ENCODE results near the gene RNPEP.
"Not testable (repeated sequence)": the region's sequence is repeated elsewhere in the genome, so short reads cannot be mapped to it uniquely, and the experiment has no call there.

RNPEP gene

DNA sequence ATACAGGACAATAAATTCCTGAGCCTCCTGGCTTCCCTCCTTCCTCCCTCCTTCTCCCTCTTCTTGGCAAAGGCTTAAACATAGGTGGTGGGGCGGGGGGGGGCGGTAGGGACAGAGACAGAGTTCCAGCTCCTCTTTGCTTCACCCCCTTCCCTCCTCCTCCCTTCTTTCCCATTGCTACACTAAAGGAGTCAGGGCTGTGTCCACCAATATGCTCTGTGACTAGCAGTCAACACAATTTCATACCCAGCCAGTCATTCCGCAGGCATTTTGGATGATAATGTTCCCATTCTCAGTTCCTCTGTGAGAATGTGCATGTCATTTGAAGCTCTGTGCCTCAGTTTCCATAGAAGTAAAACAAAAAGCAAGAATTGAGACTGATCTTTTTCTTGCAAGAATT lies 37.8 kb upstream of the RNPEP start:
- H3K9ac ChIP-seq (ENCODE audit: low read length), result peak overlapping the region; percentile 97
- peak; percentile 22 for DNase-seq (ENCODE audit: low read depth)
- H3K27me3 ChIP-seq (replicated peaks; ENCODE audit: control insufficient read depth, insufficient read depth, low read length), result no peaks in the 10 kb centered on the region
- H3K4me1 ChIP-seq (ENCODE audit: control insufficient read depth, insufficient read depth, low read length), result peaks cover 62% of the 10 kb centered on the region
- peak overlapping the region; percentile 98 for H3K4me3 ChIP-seq (ENCODE audit: low read length)
- H3K36me3 ChIP-seq (ENCODE audit: control insufficient read depth, insufficient read depth, low read length, severe bottlenecking), result no peaks in the 10 kb centered on the region
- no peaks in the 10 kb centered on the region for H3K9me3 ChIP-seq (ENCODE audit: control insufficient read depth, low read length)

DNA sequence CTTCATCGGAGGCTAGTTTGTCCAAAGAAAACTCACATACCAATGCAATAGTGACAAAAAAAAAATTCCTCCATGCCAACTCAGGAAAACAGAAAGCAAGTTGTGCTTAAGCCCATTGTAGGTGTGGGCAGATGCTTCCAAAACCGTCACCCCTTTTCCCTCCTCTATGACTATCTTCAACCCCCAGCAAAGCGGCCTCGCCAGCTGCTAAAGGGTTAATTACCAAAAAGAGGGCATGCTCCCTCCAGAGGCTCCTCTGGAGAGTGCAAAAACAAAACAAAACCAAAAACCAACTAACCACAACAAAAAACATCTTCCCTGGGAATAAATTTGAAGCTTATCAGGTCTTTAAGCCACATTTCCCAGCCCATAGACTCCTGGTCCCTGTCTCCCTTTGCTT lies 37.3 kb upstream of the RNPEP start:
- DNase-seq (ENCODE audit: low read depth), result peak; percentile 63
- no peaks in the 10 kb centered on the region for H3K9me3 ChIP-seq (ENCODE audit: control insufficient read depth, low read length)
- peak overlapping the region; percentile 98 for H3K4me3 ChIP-seq (ENCODE audit: low read length)
- peaks cover 65% of the 10 kb centered on the region for H3K4me1 ChIP-seq (ENCODE audit: control insufficient read depth, insufficient read depth, low read length)
- H3K9ac ChIP-seq (ENCODE audit: low read length), result peak overlapping the region; percentile 97
- no peaks in the 10 kb centered on the region for H3K27me3 ChIP-seq (replicated peaks; ENCODE audit: control insufficient read depth, insufficient read depth, low read length)
- H3K36me3 ChIP-seq (ENCODE audit: control insufficient read depth, insufficient read depth, low read length, severe bottlenecking), result no peaks in the 10 kb centered on the region

DNA sequence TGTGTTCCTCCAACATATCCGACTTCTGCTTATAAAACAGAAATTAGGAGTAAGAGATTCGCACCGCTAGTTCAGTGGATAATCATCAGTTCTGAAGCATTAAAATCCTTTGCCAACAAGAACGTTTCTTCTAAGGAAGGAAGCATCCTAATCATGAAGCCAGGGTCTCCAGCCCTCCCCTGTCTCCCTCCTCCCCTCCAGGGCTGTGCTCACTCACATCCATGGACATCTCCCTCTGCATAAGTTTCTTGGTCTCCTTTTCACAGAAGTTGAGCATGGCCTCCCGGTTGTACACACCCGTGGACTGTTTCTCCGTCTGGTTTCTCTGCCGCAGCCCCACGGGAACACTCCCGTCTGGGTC lies 36.6 kb upstream of the RNPEP start:
- peak overlapping the region; percentile 97 for H3K9ac ChIP-seq (ENCODE audit: low read length)
- no peaks in the 10 kb centered on the region for H3K9me3 ChIP-seq (ENCODE audit: control insufficient read depth, low read length)
- no peaks in the 10 kb centered on the region for H3K36me3 ChIP-seq (ENCODE audit: control insufficient read depth, insufficient read depth, low read length, severe bottlenecking)
- peaks cover 67% of the 10 kb centered on the region for H3K4me1 ChIP-seq (ENCODE audit: control insufficient read depth, insufficient read depth, low read length)
- DNase-seq (ENCODE audit: low read depth), result peak; percentile 28
- no peaks in the 10 kb centered on the region for H3K27me3 ChIP-seq (replicated peaks; ENCODE audit: control insufficient read depth, insufficient read depth, low read length)
- H3K4me3 ChIP-seq (ENCODE audit: low read length), result peak overlapping the region; percentile 98

DNA sequence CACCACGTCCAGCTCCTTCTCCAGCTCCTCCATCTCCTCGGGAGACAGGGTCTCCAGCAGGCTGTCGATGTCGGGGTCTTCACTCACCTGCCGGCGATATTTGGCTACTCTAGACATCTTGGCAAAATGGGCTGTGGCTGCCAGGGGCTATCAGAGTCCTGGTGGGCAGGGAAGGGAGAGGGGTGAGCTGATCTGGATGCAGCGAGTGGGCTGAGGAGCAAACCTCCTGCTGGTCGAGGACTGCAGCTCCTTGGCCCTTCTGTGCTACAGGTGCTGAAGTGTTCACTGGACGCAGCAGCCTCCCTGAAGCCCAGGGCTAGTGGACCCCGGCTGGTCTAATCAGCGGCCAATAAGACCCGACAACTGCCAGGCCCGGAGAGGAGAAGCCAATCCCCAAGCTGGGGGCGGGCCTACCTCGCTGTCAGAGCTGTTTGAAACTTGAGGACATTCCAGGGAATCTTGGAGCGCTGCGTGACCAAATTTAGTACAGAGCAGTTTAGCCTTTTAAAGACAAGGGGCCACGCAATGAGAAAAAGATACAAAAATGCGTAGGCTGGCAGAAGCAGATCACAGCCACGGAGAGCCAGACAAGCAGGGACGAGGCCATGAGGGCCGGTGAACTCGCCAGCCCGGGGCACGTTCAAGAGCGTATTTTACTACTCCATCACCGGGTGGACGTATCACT lies 36.1 kb upstream of the RNPEP start, which contains the start of gene LMOD1:
LMOD1 (minus strand) TSS at position 325 of the 685 bp plus-strand sequence; CDS start at position 117, 208 bp downstream.
- no peaks in the 10 kb centered on the region for H3K27me3 ChIP-seq (replicated peaks; ENCODE audit: control insufficient read depth, insufficient read depth, low read length)
- no peaks in the 10 kb centered on the region for H3K36me3 ChIP-seq (ENCODE audit: control insufficient read depth, insufficient read depth, low read length, severe bottlenecking)
- H3K9me3 ChIP-seq (ENCODE audit: control insufficient read depth, low read length), result no peaks in the 10 kb centered on the region
- H3K9ac ChIP-seq (ENCODE audit: low read length), result peak within 1 kb of the TSS; percentile 97
- peak within 1 kb of the TSS; percentile 98 for H3K4me3 ChIP-seq (ENCODE audit: low read length)
- DNase-seq (ENCODE audit: low read depth), result peak; percentile 98
- H3K4me1 ChIP-seq (ENCODE audit: control insufficient read depth, insufficient read depth, low read length), result peaks cover 65% of the 10 kb centered on the region

DNA sequence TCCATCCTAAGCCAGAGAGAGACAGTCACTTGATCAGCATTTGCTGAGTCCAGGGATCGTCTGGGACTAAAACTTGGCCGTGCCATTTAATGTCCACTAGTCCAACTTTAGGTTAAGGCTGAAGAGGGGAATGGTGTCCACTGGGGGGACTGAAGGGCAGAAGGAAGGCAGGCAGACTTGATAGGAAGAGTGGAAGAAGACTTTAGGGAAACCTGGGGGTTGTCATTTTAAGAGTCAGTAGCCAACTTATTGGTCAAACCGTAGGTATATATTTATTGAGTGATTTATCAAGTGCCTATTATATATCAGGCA lies 34.8 kb upstream of the RNPEP start:
- DNase-seq (ENCODE audit: low read depth), result no peak
- Histone ChIP-seq H3K36me3 (ENCODE audit: control insufficient read depth, insufficient read depth, low read length, severe bottlenecking) (no peaks in the 10 kb centered on the region), H3K9ac (ENCODE audit: low read length) (peak overlapping the region; percentile 97), H3K9me3 (ENCODE audit: control insufficient read depth, low read length) (no peaks in the 10 kb centered on the region), H3K4me3 (ENCODE audit: low read length) (peak overlapping the region; percentile 98), H3K27me3 (replicated peaks; ENCODE audit: control insufficient read depth, insufficient read depth, low read length) (no peaks in the 10 kb centered on the region), H3K4me1 (ENCODE audit: control insufficient read depth, insufficient read depth, low read length) (peaks cover 52% of the 10 kb centered on the region)

DNA sequence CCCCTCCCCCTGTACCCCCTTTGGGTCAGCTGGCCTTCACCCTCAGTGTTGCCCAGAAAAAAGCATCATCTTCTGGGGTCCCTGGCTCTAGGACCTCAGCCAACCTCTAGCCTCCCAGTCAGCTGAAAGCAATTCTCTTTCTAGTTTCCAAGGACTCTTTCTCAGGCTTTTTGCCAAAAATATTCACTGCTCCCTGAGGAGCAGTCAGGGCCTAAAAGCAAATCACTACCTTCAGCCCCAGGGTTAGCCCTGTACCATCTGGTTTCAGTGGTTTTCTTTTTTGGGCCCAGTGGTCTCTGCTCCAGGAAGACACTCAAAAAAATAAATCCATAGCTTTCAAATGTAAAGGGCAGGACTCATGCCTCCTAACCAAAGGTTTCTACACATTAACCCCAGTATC lies 33.0 kb upstream of the RNPEP start:
- Histone ChIP-seq H3K9ac (ENCODE audit: low read length) (peak overlapping the region; percentile 53), H3K9me3 (ENCODE audit: control insufficient read depth, low read length) (no peaks in the 10 kb centered on the region), H3K27me3 (replicated peaks; ENCODE audit: control insufficient read depth, insufficient read depth, low read length) (no peaks in the 10 kb centered on the region), H3K4me1 (ENCODE audit: control insufficient read depth, insufficient read depth, low read length) (peaks cover 40% of the 10 kb centered on the region), H3K4me3 (ENCODE audit: low read length) (no peak overlapping the region), H3K36me3 (ENCODE audit: control insufficient read depth, insufficient read depth, low read length, severe bottlenecking) (no peaks in the 10 kb centered on the region)
- peak; percentile 34 for DNase-seq (ENCODE audit: low read depth)

DNA sequence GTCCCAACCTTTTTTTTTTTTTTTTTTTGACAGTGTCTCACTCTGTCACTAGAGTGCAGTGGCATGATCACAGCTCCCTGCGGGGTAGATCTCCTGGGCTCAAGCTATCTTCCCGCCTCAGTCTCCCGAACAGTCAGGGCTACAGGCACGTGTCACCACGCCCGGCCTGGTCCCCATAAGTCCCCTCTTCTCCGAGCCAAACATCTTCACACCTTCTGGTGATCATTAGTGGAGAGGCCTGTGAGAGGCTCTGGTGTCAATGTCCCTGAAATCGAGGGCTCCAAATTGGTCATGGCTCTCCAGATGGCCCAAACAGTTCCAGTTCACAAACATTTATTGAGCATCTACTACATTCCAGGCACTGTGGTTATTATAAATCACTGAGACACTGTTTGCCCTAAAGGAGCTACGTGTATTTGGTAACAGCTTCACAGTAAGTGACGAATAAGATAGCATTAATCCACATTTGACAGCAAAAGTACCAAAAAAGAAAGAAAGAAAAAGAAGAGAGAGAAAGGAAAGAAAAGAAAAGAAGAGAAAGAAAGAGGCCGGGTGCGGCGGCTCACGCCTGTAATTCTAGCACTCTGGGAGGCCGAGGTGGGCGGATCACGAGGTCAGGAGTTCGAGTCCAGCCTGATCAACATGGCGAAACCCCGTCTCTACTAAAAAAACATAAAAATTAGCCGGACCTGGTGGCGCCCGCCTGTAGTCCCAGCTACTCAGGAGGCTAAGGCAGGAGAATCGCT lies 28.0 kb upstream of the RNPEP start:
- Histone ChIP-seq H3K27me3 (replicated peaks; ENCODE audit: control insufficient read depth, insufficient read depth, low read length) (no peaks in the 10 kb centered on the region), H3K4me3 (ENCODE audit: low read length) (peak overlapping the region; percentile 88), H3K36me3 (ENCODE audit: control insufficient read depth, insufficient read depth, low read length, severe bottlenecking) (peaks cover 20% of the 10 kb centered on the region), H3K9me3 (ENCODE audit: control insufficient read depth, low read length) (no peaks in the 10 kb centered on the region), H3K9ac (ENCODE audit: low read length) (peak overlapping the region; percentile 92), H3K4me1 (ENCODE audit: control insufficient read depth, insufficient read depth, low read length) (peaks cover 20% of the 10 kb centered on the region)
- DNase-seq (ENCODE audit: low read depth), result no peak

DNA sequence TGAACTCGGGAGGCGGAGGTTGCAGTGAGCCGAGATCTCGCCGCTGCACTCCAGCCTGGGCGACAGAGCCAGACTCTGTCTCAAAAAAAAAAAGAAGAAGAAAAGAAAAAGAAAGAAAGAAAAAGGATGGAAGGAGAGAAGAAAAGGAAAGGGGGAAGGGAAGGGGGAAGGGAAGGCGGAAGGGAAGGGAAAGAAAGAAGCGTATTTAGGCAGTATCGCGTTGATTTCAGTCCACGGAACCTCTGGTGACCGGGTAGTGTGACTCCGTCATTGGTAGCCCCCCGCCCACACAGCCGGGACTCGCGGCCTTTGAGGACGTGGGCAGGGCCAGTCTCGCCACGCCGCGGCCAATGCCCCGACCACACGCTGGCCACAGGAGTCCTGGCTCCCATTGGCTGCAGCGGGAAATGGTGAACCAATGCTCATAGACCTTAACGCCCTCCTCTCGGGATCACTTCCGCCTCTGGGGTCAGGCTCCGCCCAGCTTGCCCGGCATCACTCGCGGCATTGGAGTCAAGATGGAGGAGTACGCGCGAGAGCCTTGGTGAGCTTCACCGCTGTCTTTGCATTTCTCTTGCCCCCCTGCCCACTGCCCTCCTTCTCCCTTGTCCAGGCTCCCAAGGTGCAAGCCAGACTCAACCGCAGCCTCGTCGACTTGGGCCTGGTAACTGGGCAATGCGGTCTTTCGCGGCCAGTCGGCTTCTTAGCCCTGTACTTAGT lies 27.3 kb upstream of the RNPEP start, which contains the start of gene TIMM17A:
TIMM17A (plus strand) TSS at position 495 of the 720 bp plus-strand sequence; CDS start at position 519, 24 bp downstream.
- peaks cover 25% of the 10 kb centered on the region for H3K36me3 ChIP-seq (ENCODE audit: control insufficient read depth, insufficient read depth, low read length, severe bottlenecking)
- H3K9ac ChIP-seq (ENCODE audit: low read length), result peak within 1 kb of the TSS; percentile 92
- H3K9me3 ChIP-seq (ENCODE audit: control insufficient read depth, low read length), result no peaks in the 10 kb centered on the region
- H3K4me1 ChIP-seq (ENCODE audit: control insufficient read depth, insufficient read depth, low read length), result peaks cover 12% of the 10 kb centered on the region
- DNase-seq (ENCODE audit: low read depth), result peak; percentile 99
- H3K4me3 ChIP-seq (ENCODE audit: low read length), result peak within 1 kb of the TSS; percentile 88
- no peaks in the 10 kb centered on the region for H3K27me3 ChIP-seq (replicated peaks; ENCODE audit: control insufficient read depth, insufficient read depth, low read length)

DNA sequence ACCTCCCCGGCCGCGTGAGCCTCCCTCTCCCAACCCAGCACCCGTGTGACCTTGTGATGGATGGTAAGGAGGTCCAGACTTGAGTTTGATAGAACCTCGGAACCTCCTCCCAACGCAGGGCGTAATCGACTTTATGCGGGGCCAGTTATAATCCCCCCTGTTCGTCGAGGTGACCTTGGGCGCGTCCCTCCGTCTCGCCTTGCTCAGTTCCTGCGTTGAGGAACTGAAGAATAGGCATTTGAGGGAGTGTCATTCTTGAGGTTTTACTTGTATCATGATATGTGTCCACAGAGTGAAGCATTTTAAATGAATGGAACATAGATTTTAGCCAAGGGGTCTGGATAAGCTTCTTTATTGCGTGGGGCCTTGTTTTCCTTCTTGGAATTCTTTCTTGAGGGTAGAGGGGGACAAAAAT lies 26.7 kb upstream of the RNPEP start:
- H3K9ac ChIP-seq (ENCODE audit: low read length), result peak overlapping the region; percentile 92
- H3K4me3 ChIP-seq (ENCODE audit: low read length), result peak overlapping the region; percentile 88
- H3K36me3 ChIP-seq (ENCODE audit: control insufficient read depth, insufficient read depth, low read length, severe bottlenecking), result peaks cover 30% of the 10 kb centered on the region
- no peaks in the 10 kb centered on the region for H3K9me3 ChIP-seq (ENCODE audit: control insufficient read depth, low read length)
- no peaks in the 10 kb centered on the region for H3K27me3 ChIP-seq (replicated peaks; ENCODE audit: control insufficient read depth, insufficient read depth, low read length)
- H3K4me1 ChIP-seq (ENCODE audit: control insufficient read depth, insufficient read depth, low read length), result peaks cover 11% of the 10 kb centered on the region
- DNase-seq (ENCODE audit: low read depth), result no peak

DNA sequence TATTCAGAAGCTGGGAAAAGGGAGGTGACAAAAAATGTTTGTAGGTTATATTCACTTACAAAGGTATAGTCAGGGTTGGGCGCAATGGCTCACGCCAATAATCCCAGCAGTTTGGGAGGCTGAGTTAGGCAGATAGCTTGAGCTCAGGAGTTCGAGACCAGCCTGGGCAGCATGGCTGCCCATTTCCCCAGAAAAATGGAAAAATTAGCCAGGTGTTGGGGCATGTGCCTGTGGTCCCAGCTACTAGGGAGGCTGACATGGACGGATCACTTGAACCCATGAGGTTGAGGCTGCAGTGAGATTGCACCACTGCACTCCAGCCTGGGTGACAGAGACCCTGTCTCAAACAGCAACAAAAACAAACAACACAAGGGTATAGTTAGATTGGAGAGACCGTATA lies 24.1 kb upstream of the RNPEP start:
- no peak overlapping the region for H3K4me3 ChIP-seq (ENCODE audit: low read length)
- DNase-seq (ENCODE audit: low read depth), result no peak
- peaks cover 57% of the 10 kb centered on the region for H3K36me3 ChIP-seq (ENCODE audit: control insufficient read depth, insufficient read depth, low read length, severe bottlenecking)

DNA sequence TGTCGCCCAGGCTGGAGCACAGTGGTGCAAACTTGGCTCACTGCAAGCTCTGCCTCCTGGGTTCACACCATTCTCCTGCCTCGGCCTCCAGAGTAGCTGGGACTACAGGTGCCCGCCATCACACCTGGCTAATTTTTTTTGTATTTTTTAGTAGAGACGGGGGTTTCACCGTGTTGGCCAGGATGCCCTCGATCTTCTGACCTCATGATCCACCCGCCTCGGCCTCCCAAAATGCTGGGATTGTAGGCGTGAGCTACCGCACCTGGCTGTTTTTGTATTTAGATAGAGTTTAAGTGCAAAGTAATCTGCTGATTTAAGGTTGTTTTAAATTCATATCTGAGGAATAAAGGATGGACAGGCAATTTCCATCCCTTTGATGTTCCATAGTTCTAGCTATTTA lies 20.1 kb upstream of the RNPEP start:
- not testable (repeated sequence) for H3K27me3 ChIP-seq (replicated peaks; ENCODE audit: control insufficient read depth, insufficient read depth, low read length); H3K4me3 ChIP-seq (ENCODE audit: low read length); H3K9me3 ChIP-seq (ENCODE audit: control insufficient read depth, low read length); H3K4me1 ChIP-seq (ENCODE audit: control insufficient read depth, insufficient read depth, low read length); DNase-seq (ENCODE audit: low read depth); H3K9ac ChIP-seq (ENCODE audit: low read length)
- H3K36me3 ChIP-seq (ENCODE audit: control insufficient read depth, insufficient read depth, low read length, severe bottlenecking), result peaks cover 84% of the 10 kb centered on the region

More for the DNA sequence above, 24.1 kb upstream of the RNPEP start:
- Histone ChIP-seq H3K27me3 (replicated peaks; ENCODE audit: control insufficient read depth, insufficient read depth, low read length) (no peaks in the 10 kb centered on the region), H3K9ac (ENCODE audit: low read length) (peak overlapping the region; percentile 14), H3K4me1 (ENCODE audit: control insufficient read depth, insufficient read depth, low read length) (peaks cover 11% of the 10 kb centered on the region), H3K9me3 (ENCODE audit: control insufficient read depth, low read length) (no peaks in the 10 kb centered on the region)
